HEK293 (cell line): ENCODE measurements around the gene ICAM1.

Experiments
- CTCF ChIA-PET: fragments of 350-600 bp; formaldehyde crosslinking; extraction: SDS; loops from one replicate; lab custom pipeline; 2021; ENCODE audit warnings: antibody characterized with exemption; lab: Yijun Ruan, JAX
- POLR2A ChIA-PET: fragments of 300-600 bp; formaldehyde crosslinking; extraction: SDS; loops from one replicate; lab custom pipeline; 2020; ENCODE audit warnings: antibody characterized with exemption, inconsistent platforms; lab: Yijun Ruan, JAX
- H3K27ac ChIP-seq: fragments of 200-500 bp; sonication (Bioruptor generic); 2 replicates; pipeline ENCODE4 v1.5.1; 2014; ENCODE audit warnings: low read depth, low read length, control low read depth, inconsistent platforms; ENCODE audit errors: extremely low read depth
- H3K36me3 ChIP-seq, 2 experiments: fragments of 200-500 bp in 1 of 2; sonication (Bioruptor generic) in 1 of 2; 1 replicate in 1 of 2; 2 replicates in 1 of 2; pipeline ENCODE4 v1.5.1; 2014 to 2017; ENCODE audit warnings: inconsistent platforms in 2 of 2, low read length in 2 of 2; ENCODE audit not compliant: control insufficient read depth in 2 of 2, insufficient read depth in 1 of 2
- H3K4me1 ChIP-seq: fragments of 200-500 bp; sonication (Bioruptor generic); 2 replicates; pipeline ENCODE4 v1.5.1; 2014; ENCODE audit warnings: mild to moderate bottlenecking, low read length, inconsistent platforms; ENCODE audit not compliant: control insufficient read depth, insufficient read depth
- H3K4me3 ChIP-seq: 2 replicates; pipeline ENCODE4 v1.5.1; 2011; ENCODE audit warnings: low read depth, mild to moderate bottlenecking, control low read depth, low read length, moderate library complexity
- H3K9me3 ChIP-seq: fragments of 200-500 bp; sonication (Bioruptor generic); 2 replicates; pipeline ENCODE4 v1.5.1; 2014; ENCODE audit warnings: low read depth, low read length, inconsistent platforms; ENCODE audit not compliant: control insufficient read depth, insufficient read depth
- BCL11B ChIP-seq: fragments of 450-650 bp; formaldehyde crosslinking; IDR thresholded peaks from 2 replicates; pipeline ENCODE4 v1.5.1; 2016; ENCODE audit warnings: low read depth, missing biosample characterization, missing genetic modification characterization
- GFI1B ChIP-seq: fragments of 450-650 bp; formaldehyde crosslinking; IDR thresholded peaks from 2 replicates; pipeline ENCODE4 v1.5.1; 2016; ENCODE audit warnings: missing biosample characterization, missing genetic modification characterization
- HOXC10 ChIP-seq: sonication (generic); formaldehyde crosslinking; IDR thresholded peaks from 2 replicates; pipeline ENCODE4 v1.8.1; 2023; ENCODE audit warnings: mild to moderate bottlenecking, missing genetic modification reagents
- ZBTB20 ChIP-seq: fragments of 450-650 bp; formaldehyde crosslinking; IDR thresholded peaks from 2 replicates; pipeline ENCODE4 v1.5.1; 2016; ENCODE audit warnings: missing biosample characterization, missing genetic modification characterization
- ZBTB48 ChIP-seq: fragments of 450-650 bp; formaldehyde crosslinking; IDR thresholded peaks from 2 replicates; pipeline ENCODE4 v1.5.1; 2016; ENCODE audit warnings: missing biosample characterization, missing genetic modification characterization
- ZBTB6 ChIP-seq: fragments of 450-650 bp; formaldehyde crosslinking; IDR thresholded peaks from 2 replicates; pipeline ENCODE4 v1.5.1; 2017; ENCODE audit warnings: missing biosample characterization, missing genetic modification characterization
- ZEB2 ChIP-seq: fragments of 450-650 bp; formaldehyde crosslinking; IDR thresholded peaks from 2 replicates; pipeline ENCODE4 v1.5.1; 2016; ENCODE audit warnings: missing biosample characterization, missing genetic modification characterization
- ZFHX2 ChIP-seq: fragments of 450-650 bp; formaldehyde crosslinking; conservative IDR thresholded peaks from 2 replicates; pipeline ENCODE4 v1.5.1; 2016; ENCODE audit warnings: missing biosample characterization, missing genetic modification characterization
- ZNF114 ChIP-seq: fragments of 450-650 bp; formaldehyde crosslinking; IDR thresholded peaks from 2 replicates; pipeline ENCODE4 v1.5.0; 2017; ENCODE audit warnings: missing biosample characterization, missing genetic modification characterization
- ZNF16 ChIP-seq: fragments of 450-650 bp; formaldehyde crosslinking; IDR thresholded peaks from 2 replicates; pipeline ENCODE4 v1.5.1; 2016; ENCODE audit warnings: low read depth, missing biosample characterization, missing genetic modification characterization
- ZNF202 ChIP-seq: fragments of 450-650 bp; formaldehyde crosslinking; IDR thresholded peaks from 2 replicates; pipeline ENCODE4 v1.5.1; 2016; ENCODE audit warnings: missing biosample characterization, missing genetic modification characterization, borderline replicate concordance
- ZNF23 ChIP-seq: fragments of 450-650 bp; formaldehyde crosslinking; IDR thresholded peaks from 2 replicates; pipeline ENCODE4 v1.5.1; 2016; ENCODE audit warnings: missing biosample characterization, missing genetic modification characterization, borderline replicate concordance
- ZNF302 ChIP-seq: fragments of 450-650 bp; formaldehyde crosslinking; IDR thresholded peaks from 2 replicates; pipeline ENCODE4 v1.5.1; 2016; ENCODE audit warnings: missing biosample characterization, missing genetic modification characterization, low read depth
- ZNF311 ChIP-seq: fragments of 450-650 bp; formaldehyde crosslinking; IDR thresholded peaks from 2 replicates; pipeline ENCODE4 v1.5.1; 2017; ENCODE audit warnings: missing biosample characterization, missing genetic modification characterization, borderline replicate concordance
- ZNF433 ChIP-seq: fragments of 450-650 bp; formaldehyde crosslinking; IDR thresholded peaks from 2 replicates; pipeline ENCODE4 v1.5.1; 2016; ENCODE audit warnings: missing biosample characterization, missing genetic modification characterization, low read depth
- ZNF624 ChIP-seq: fragments of 450-650 bp; formaldehyde crosslinking; IDR thresholded peaks from 2 replicates; pipeline ENCODE4 v1.5.1; 2017; ENCODE audit warnings: missing biosample characterization, missing genetic modification characterization
- ZNF654 ChIP-seq: fragments of 450-650 bp; formaldehyde crosslinking; IDR thresholded peaks from 2 replicates; pipeline ENCODE4 v1.5.1; 2016; ENCODE audit warnings: low read depth, missing biosample characterization, missing genetic modification characterization
- ZNF704 ChIP-seq: fragments of 450-650 bp; formaldehyde crosslinking; IDR thresholded peaks from 2 replicates; pipeline ENCODE4 v1.5.1; 2016; ENCODE audit warnings: missing biosample characterization, missing genetic modification characterization
- ZNF777 ChIP-seq: fragments of 450-650 bp; formaldehyde crosslinking; IDR thresholded peaks from 2 replicates; pipeline ENCODE4 v1.5.1; 2017; ENCODE audit warnings: missing biosample characterization, missing genetic modification characterization, borderline replicate concordance
- ZNF843 ChIP-seq: fragments of 450-650 bp; formaldehyde crosslinking; IDR thresholded peaks from 2 replicates; pipeline ENCODE4 v1.5.1; 2016; ENCODE audit warnings: missing biosample characterization, missing genetic modification characterization
- TF ChIP-seq, protein P1 (sequence below): fragments of 450-650 bp; formaldehyde crosslinking; optimal IDR thresholded peaks from 2 replicates; pipeline ENCODE3; 2016; ENCODE audit warnings: missing biosample characterization, mild to moderate bottlenecking, missing genetic modification characterization

ICAM1 gene

GRCh38 chr19:10286803-10287737 lies 16.1 kb downstream of the ICAM1 start, which contains the start of gene ICAM4 (continued):
- TF ChIP-seq ZFHX2 (no peak; the same call in 1 of the 2 replicates), ZNF202 (no peak), ZNF302 (tag by site-specific recombination) (no peak), ZNF777 (tag by site-specific recombination) (peak; percentile 95), ZBTB20 (tag by site-specific recombination) (peak; percentile 95), ZNF433 (tag by site-specific recombination) (no peak), ZNF624 (tag by site-specific recombination) (no peak), ZNF16 (tag by site-specific recombination) (peak; percentile 63; the same call in 1 of the 2 replicates), ZNF311 (tag by site-specific recombination) (no peak), ZBTB6 (tag by site-specific recombination) (peak; percentile 49), ZNF704 (tag by site-specific recombination) (no peak), ZNF23 (tag by site-specific recombination) (no peak), ZNF114 (tag by site-specific recombination) (no peak), GFI1B (tag by site-specific recombination) (no peak), ZNF654 (tag by site-specific recombination) (no peak), HOXC10 (CRISPR knock-in tag) (no peak), BCL11B (tag by site-specific recombination) (0 out of 2 replicates have a peak, but pooled peaks have one; percentile 17), ZEB2 (tag by site-specific recombination) (peak; percentile 64)
- TF ChIP-seq, protein P1, sequence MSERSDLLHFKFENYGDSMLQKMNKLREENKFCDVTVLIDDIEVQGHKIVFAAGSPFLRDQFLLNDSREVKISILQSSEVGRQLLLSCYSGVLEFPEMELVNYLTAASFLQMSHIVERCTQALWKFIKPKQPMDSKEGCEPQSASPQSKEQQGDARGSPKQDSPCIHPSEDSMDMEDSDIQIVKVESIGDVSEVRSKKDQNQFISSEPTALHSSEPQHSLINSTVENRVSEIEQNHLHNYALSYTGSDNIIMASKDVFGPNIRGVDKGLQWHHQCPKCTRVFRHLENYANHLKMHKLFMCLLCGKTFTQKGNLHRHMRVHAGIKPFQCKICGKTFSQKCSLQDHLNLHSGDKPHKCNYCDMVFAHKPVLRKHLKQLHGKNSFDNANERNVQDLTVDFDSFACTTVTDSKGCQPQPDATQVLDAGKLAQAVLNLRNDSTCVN (tag by site-specific recombination): peak; percentile 65

DNA sequence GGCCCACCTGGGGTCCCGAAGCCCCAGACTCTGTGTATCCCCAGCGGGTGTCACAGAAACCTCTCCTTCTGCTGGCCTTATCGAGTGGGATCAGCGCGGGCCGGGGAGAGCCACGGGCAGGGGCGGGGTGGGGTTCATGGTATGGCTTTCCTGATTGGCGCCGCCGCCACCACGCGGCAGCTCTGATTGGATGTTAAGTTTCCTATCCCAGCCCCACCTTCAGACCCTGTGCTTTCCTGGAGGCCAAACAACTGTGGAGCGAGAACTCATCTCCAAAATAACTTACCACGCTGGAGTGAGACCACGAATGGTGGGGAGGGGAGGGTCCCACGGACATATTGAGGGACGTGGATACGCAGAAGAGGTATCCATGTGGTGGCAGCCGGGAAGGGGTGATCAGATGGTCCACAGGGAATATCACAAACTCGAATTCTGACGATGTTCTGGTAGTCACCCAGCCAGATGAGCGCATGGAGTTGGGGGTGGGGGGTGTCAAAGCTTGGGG lies 17.8 kb downstream of the ICAM1 start:
- POLR2A ChIA-PET: interaction anchor here (0.5 to 1.7 kb wide), 9 partner anchors 12 to 1120 kb away, joined by 4 to 21 read pairs (median 7); partner anchors contain the start of genes ICAM1, RAVER1 and TYK2
- Histone ChIP-seq H3K36me3 (no peaks in the 10 kb centered on the region), H3K9me3 (no peaks in the 10 kb centered on the region), H3K27ac (no peak overlapping the region), H3K4me1 (peaks cover 4% of the 10 kb centered on the region; the same call in 1 of the 2 replicates), H3K4me3 (no peak overlapping the region)
- 0 out of 2 replicates have a peak, but pooled peaks have one; percentile 7 for TF ChIP-seq ZBTB48 (tag by site-specific recombination)
- no peak for TF ChIP-seq ZNF843 (tag by site-specific recombination)
- CTCF ChIA-PET: interaction anchor here (0.7 to 3.2 kb wide), 10 partner anchors 18 to 128 kb away, joined by 3 to 13 read pairs (median 4); partner anchors contain the start of gene ICAM1
